Thyroid gland (tissue), 4 donors: ENCODE results near the gene PKNOX1.

Experiments
- CTCF ChIP-seq, 6 experiments: fragments of 200-600 bp in 3 of 6; fragments of 450-650 bp in 3 of 6; sonication (generic) in 3 of 6; IDR thresholded peaks; one replicate each; pipeline ENCODE4 v1.5.1; 2016 to 2019; ENCODE audit warnings: antibody characterized with exemption in 6 of 6, mild to moderate bottlenecking in 2 of 6, inconsistent platforms in 1 of 6, moderate library complexity in 1 of 6
- POLR2A ChIP-seq, 2 donors: fragments of 450-650 bp; IDR thresholded peaks; one replicate each; pipeline ENCODE4 v1.6.1; 2017; ENCODE audit warnings: antibody characterized with exemption in 2 of 2, mild to moderate bottlenecking in 2 of 2, moderate library complexity in 1 of 2

DNA sequence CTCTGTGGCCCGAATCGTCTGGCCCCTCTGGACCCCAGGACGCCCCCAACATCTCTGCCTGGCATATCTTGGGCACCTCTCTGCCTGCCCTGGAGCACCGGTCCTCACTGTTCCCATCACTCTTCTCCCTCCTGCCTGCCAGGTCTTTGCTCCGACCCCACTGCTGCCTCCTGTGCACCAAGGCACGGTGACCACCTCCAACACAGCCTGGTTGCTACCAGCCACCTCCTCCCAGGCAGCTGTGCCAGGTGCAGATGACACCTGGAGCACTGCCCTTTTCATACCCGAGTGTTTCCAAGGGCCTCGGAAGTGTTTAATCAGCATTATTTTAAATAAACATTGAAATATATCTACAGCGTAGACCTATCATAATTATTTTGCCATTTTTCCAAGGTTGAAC lies 31.3 kb downstream of the PKNOX1 start:
- no peak for TF ChIP-seq CTCF (IDR thresholded peaks at IDR 0.05)
- no peak for TF ChIP-seq POLR2A (IDR thresholded peaks at IDR 0.05)
